GM19468 (cell line): ENCODE results near the gene CFAP157.

Experiments used
- ATAC-seq: cut with Tn5 transposase; IDR thresholded peaks from one replicate; pipeline ENCODE4 v1.9.1; 2021; ENCODE audit warnings: mild to moderate bottlenecking, moderate library complexity, moderate number of reproducible peaks; ENCODE audit not compliant: unreplicated experiment; ENCODE audit errors: extremely low read depth

CFAP157 gene

GRCh38 chr9:127733614-127734013 lies 26.8 kb downstream of the CFAP157 start:
- no peak for ATAC-seq

GRCh38 chr9:127734247-127734746 lies 27.5 kb downstream of the CFAP157 start:
- no peak for ATAC-seq

GRCh38 chr9:127734747-127735529 lies 28.1 kb downstream of the CFAP157 start, which contains the start of gene TOR2A:
Gene TOR2A, minus strand, starts transcription at chr9:127735294. Its CDS starts 24 bp downstream, at chr9:127735270.
- peak; percentile 76 for ATAC-seq

- no peak for ATAC-seq
Observed at GRCh38 chr9:127735530-127736185, 28.9 kb downstream of the CFAP157 start.

GRCh38 chr9:127738666-127739065 lies 31.9 kb downstream of the CFAP157 start:
- ATAC-seq, result no peak

GRCh38 chr9:127739614-127740330 lies 33.0 kb downstream of the CFAP157 start:
- no peak for ATAC-seq

GRCh38 chr9:127741831-127742434 lies 35.1 kb downstream of the CFAP157 start:
- no peak for ATAC-seq

- no peak for ATAC-seq
Observed at GRCh38 chr9:127742435-127743088, 35.8 kb downstream of the CFAP157 start.

- ATAC-seq, result no peak
Observed at GRCh38 chr9:127744398-127745110, 37.8 kb downstream of the CFAP157 start.

GRCh38 chr9:127746959-127747569 lies 40.3 kb downstream of the CFAP157 start:
- no peak for ATAC-seq

- ATAC-seq, result no peak
Observed at GRCh38 chr9:127749090-127749787, 42.5 kb downstream of the CFAP157 start.

- ATAC-seq, result no peak
Observed at GRCh38 chr9:127751269-127752054, 44.7 kb downstream of the CFAP157 start.

- ATAC-seq, result no peak
Observed at GRCh38 chr9:127753148-127753547, 46.4 kb downstream of the CFAP157 start.

- no peak for ATAC-seq
Observed at GRCh38 chr9:127753622-127754021, 46.8 kb downstream of the CFAP157 start.

GRCh38 chr9:127754099-127755060 lies 47.6 kb downstream of the CFAP157 start:
- ATAC-seq, result no peak
